ENCODE data around the gene DLGAP1. TPM values are rescaled to one million over a fixed set of nuclear protein-coding genes. Genes with fewer than 3 reads are reported as not detected.

DLGAP1 gene
- total RNA-seq, 1 experiment from 2014 or later: 0.39 TPM

DNA sequence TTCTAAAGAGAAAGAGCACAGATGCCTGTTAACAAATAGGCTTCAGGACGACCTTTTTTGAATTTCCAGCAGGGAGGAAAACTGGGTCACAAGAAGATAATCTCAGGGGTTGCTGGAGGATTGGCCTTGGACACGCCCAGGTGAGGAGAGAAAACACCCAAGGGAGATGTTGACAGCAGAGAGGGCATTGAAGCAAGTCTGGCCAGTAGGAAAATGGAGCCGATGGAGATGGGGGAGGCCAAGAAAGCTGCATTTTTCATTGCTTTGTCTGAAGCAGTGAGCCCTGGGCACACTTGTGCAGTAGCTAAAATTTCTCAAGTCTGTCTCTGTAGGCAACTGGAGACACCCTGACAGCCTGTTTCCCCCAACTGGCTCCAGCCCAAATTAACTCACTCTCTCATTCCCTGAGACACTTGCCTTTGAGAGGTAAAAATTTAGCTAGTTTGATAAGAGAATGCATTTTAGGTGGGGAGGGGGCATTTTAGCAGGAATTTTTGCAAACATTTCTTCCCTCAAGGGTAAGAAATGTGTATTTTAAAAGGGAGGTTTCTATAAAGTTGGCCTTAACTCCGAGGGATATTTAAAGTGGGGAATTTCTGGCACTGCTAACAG, 839.6 kb downstream of the DLGAP1 start:
- Histone ChIP-seq H3K36me3 (ENCODE audit: control insufficient read depth in 1 of 2, insufficient read depth in 2 of 2, low read length in 2 of 2) (peaks cover 0 to 4% of the 10 kb centered on the region in 2 experiments; a peak in 1 of 4 replicates), H3K79me2 (ENCODE audit: insufficient read depth, low read length) (peaks cover 22% of the 10 kb centered on the region), H3K4me2 (ENCODE audit: low read length) (peak overlapping the region; percentile 49), H3K27me3 (ENCODE audit: insufficient read depth, low read length) (no peaks in the 10 kb centered on the region), H3K4me3 (replicated peaks in 1 of 2; ENCODE audit: low read depth in 1 of 2, low read length in 2 of 2) (no peak overlapping the region), H3K4me1 (ENCODE audit: control insufficient read depth in 1 of 2, insufficient read depth in 2 of 2, low read length in 2 of 2) (peaks cover 79 to 97% of the 10 kb centered on the region in 2 experiments), H3K27ac (ENCODE audit: low read depth, low read length) (peak overlapping the region; percentile 100), H3K9ac (ENCODE audit: low read length) (peak overlapping the region; percentile 70), H2AFZ (ENCODE audit: low read depth, low read length, poor library complexity, severe bottlenecking) (no peak overlapping the region), H4K20me1 (ENCODE audit: insufficient read depth) (no peaks in the 10 kb centered on the region), H3K9me3 (ENCODE audit: control insufficient read depth in 1 of 2, insufficient read depth in 1 of 2, low read depth in 1 of 2, low read length in 2 of 2) (no peaks in the 10 kb centered on the region), H3K9me2 (ENCODE audit: insufficient read depth) (no peaks in the 10 kb centered on the region)
- POLR2A ChIA-PET: interaction anchor here (0.8 to 4.1 kb wide), 6 partner anchors 9 to 329 kb away, joined by 3 to 41 read pairs (median 3); no protein-coding TSS in a partner anchor
- BruUV-seq (replicated peaks): TSS peak; percentile 41
- DNase-seq (ENCODE audit: low read depth, low spot score) (no peak), ATAC-seq (no peak)
- intact Hi-C loops (cut with micrococcal nuclease): no loop called here
- RAD21 ChIA-PET (ENCODE audit: low non-redundant PET in 1 of 2, low total read pairs in 2 of 2, uncharacterized antibody in 2 of 2, unreplicated experiment in 2 of 2): no interaction called here
- TF ChIP-seq SRF (IDR thresholded peaks at IDR 0.05; ENCODE audit: low read depth) (no peak), SIN3A (IDR thresholded peaks at IDR 0.05; ENCODE audit: low read depth) (no peak), JUND (IDR thresholded peaks at IDR 0.05) (no peak), CEBPB (IDR thresholded peaks at IDR 0.05; ENCODE audit: low read depth) (no peak), POLR2AphosphoS5 (IDR thresholded peaks at IDR 0.05; ENCODE audit: low read depth, low read length) (peak; percentile 15; the same call in 1 of the 2 replicates), TCF7L2 (IDR thresholded peaks at IDR 0.05; ENCODE audit: borderline replicate concordance, extremely low read depth, insufficient read depth, insufficient read length) (no peak), SP1 (IDR thresholded peaks at IDR 0.05; ENCODE audit: low read depth) (no peak), POLR2A (IDR thresholded peaks at IDR 0.05; ENCODE audit: borderline replicate concordance, extremely low read depth, insufficient read depth, insufficient read length) (no peak)
- CTCF ChIA-PET: interaction anchor here (1.2 kb wide), 1 partner anchor 51 kb away, joined by 6 read pairs; no protein-coding TSS in a partner anchor

DNA sequence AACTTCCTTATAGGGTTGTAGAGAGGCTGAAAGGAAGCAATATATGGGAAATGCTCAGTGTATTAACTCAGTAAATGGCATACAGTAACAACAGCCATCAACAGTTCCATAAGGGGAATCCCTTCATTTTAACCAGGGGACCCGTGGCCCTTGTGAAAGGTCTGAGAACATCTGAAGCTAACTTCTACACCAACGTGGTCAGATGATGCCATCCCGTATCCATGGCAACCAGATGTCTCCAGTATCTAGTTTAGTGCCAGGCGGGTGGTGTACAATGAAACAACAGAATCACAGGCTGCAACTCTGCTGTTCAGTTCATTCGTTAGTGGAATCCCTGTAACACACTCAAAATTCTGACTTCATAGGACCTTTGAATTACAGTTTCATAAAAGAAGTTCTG, 842.8 kb downstream of the DLGAP1 start:
- POLR2A ChIA-PET: interaction anchor here (2.7 to 10.2 kb wide), 3 partner anchors 10 to 54 kb away, joined by 17 to 126 read pairs (median 66); no protein-coding TSS in a partner anchor
- H3K9me3 ChIP-seq (ENCODE audit: control insufficient read depth in 1 of 2, insufficient read depth in 1 of 2, low read depth in 1 of 2, low read length in 2 of 2): no peaks in the 10 kb centered on the region
- H3K27me3 ChIP-seq (ENCODE audit: insufficient read depth, low read length): no peaks in the 10 kb centered on the region

More for the DNA sequence above, 842.8 kb downstream of the DLGAP1 start:
- Histone ChIP-seq H3K36me3 (ENCODE audit: control insufficient read depth in 1 of 2, insufficient read depth in 2 of 2, low read length in 2 of 2) (peaks cover 0 to 9% of the 10 kb centered on the region in 2 experiments; a peak in 1 of 4 replicates), H3K27ac (ENCODE audit: low read depth, low read length) (peak overlapping the region; percentile 100), H3K9ac (ENCODE audit: low read length) (peak overlapping the region; percentile 55; the same call in 1 of the 2 replicates), H3K4me3 (replicated peaks in 1 of 2; ENCODE audit: low read depth in 1 of 2, low read length in 2 of 2) (no peak overlapping the region), H3K4me2 (ENCODE audit: low read length) (no peak overlapping the region), H4K20me1 (ENCODE audit: insufficient read depth) (no peaks in the 10 kb centered on the region), H3K9me2 (ENCODE audit: insufficient read depth) (no peaks in the 10 kb centered on the region), H2AFZ (ENCODE audit: low read depth, low read length, poor library complexity, severe bottlenecking) (no peak overlapping the region), H3K4me1 (ENCODE audit: control insufficient read depth in 1 of 2, insufficient read depth in 2 of 2, low read length in 2 of 2) (peaks cover 84 to 99% of the 10 kb centered on the region in 2 experiments), H3K79me2 (ENCODE audit: insufficient read depth, low read length) (peaks cover 38% of the 10 kb centered on the region)
- TF ChIP-seq JUND (IDR thresholded peaks at IDR 0.05) (no peak), EZH2phosphoT487 (IDR thresholded peaks at IDR 0.05; ENCODE audit: borderline replicate concordance) (no peak), ZFX (IDR thresholded peaks at IDR 0.05) (no peak), ZNF274 (IDR thresholded peaks at IDR 0.05; ENCODE audit: low read depth, low read length) (no peak), TCF7L2 (IDR thresholded peaks at IDR 0.05; ENCODE audit: borderline replicate concordance, extremely low read depth, insufficient read depth, insufficient read length) (no peak), ELF1 (IDR thresholded peaks at IDR 0.05; ENCODE audit: borderline replicate concordance, low read depth) (no peak)
- TF ChIP-seq, protein P1, sequence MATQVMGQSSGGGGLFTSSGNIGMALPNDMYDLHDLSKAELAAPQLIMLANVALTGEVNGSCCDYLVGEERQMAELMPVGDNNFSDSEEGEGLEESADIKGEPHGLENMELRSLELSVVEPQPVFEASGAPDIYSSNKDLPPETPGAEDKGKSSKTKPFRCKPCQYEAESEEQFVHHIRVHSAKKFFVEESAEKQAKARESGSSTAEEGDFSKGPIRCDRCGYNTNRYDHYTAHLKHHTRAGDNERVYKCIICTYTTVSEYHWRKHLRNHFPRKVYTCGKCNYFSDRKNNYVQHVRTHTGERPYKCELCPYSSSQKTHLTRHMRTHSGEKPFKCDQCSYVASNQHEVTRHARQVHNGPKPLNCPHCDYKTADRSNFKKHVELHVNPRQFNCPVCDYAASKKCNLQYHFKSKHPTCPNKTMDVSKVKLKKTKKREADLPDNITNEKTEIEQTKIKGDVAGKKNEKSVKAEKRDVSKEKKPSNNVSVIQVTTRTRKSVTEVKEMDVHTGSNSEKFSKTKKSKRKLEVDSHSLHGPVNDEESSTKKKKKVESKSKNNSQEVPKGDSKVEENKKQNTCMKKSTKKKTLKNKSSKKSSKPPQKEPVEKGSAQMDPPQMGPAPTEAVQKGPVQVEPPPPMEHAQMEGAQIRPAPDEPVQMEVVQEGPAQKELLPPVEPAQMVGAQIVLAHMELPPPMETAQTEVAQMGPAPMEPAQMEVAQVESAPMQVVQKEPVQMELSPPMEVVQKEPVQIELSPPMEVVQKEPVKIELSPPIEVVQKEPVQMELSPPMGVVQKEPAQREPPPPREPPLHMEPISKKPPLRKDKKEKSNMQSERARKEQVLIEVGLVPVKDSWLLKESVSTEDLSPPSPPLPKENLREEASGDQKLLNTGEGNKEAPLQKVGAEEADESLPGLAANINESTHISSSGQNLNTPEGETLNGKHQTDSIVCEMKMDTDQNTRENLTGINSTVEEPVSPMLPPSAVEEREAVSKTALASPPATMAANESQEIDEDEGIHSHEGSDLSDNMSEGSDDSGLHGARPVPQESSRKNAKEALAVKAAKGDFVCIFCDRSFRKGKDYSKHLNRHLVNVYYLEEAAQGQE (IDR thresholded peaks at IDR 0.05; ENCODE audit: low read depth): no peak
- intact Hi-C loops (cut with micrococcal nuclease): no loop called here
- BruUV-seq (replicated peaks): no TSS peak
- ATAC-seq (no peak), DNase-seq (ENCODE audit: low read depth, low spot score) (no peak)
- RAD21 ChIA-PET (ENCODE audit: low non-redundant PET in 1 of 2, low total read pairs in 2 of 2, uncharacterized antibody in 2 of 2, unreplicated experiment in 2 of 2): no interaction called here
- CTCF ChIA-PET: interaction anchor here (1.7 kb wide), 1 partner anchor 54 kb away, joined by 5 read pairs; no protein-coding TSS in a partner anchor

Measured in HCT116 (cell line).